Stomach (tissue), 9 donors: ENCODE data around the gene DMPK. TPM values are rescaled to one million over a fixed set of nuclear protein-coding genes. Genes with fewer than 3 reads are reported as not detected.
"Not testable (repeated sequence)": the region's sequence is repeated elsewhere in the genome, so short reads cannot be mapped to it uniquely, and the experiment has no call there.

Source experiments
- DNase-seq, 2 donors: peaks; one replicate each; pipeline versions ENCODE4 v3.0.0 to v3.0.0-alpha.2; 2013 to 2019
- H3K27ac ChIP-seq, 5 donors: fragments of 200-600 bp in 4 of 5; sonication (generic) in 4 of 5; one replicate each; pipeline ENCODE4 v1.5.1; 2013 to 2019; ENCODE audit warnings: mild to moderate bottlenecking in 1 of 5, moderate library complexity in 1 of 5
- H3K27me3 ChIP-seq, 3 donors: fragments of 200-600 bp; sonication (generic); one replicate each; pipeline ENCODE4 v1.5.1; 2017 to 2019; ENCODE audit warnings: mixed run types in 1 of 3
- H3K36me3 ChIP-seq, 4 donors: fragments of 200-600 bp; sonication (generic); 1 replicate in 3 of 4; 2 replicates in 1 of 4; pipeline ENCODE4 v1.5.1; 2016 to 2019
- H3K4me1 ChIP-seq, 4 donors: fragments of 200-600 bp; sonication (generic); one replicate each; pipeline ENCODE4 v1.5.1; 2016 to 2019
- H3K4me3 ChIP-seq, 4 donors: fragments of 200-600 bp; sonication (generic) in 3 of 4; one replicate each; pipeline ENCODE4 v1.5.1; 2016 to 2019; ENCODE audit warnings: mild to moderate bottlenecking in 1 of 4
- H3K9me3 ChIP-seq, 4 donors: fragments of 200-600 bp; sonication (generic); one replicate each; pipeline ENCODE4 v1.5.1; 2016 to 2019
- CTCF ChIP-seq, 7 experiments: fragments of 450-650 bp in 4 of 7; fragments of 200-600 bp in 3 of 7; sonication (generic) in 3 of 7; IDR thresholded peaks; one replicate each; pipeline ENCODE4 v1.5.1; 2016 to 2019; ENCODE audit warnings: antibody characterized with exemption in 7 of 7, control low read depth in 2 of 7, mild to moderate bottlenecking in 1 of 7
- EP300 ChIP-seq: sonication (generic); formaldehyde crosslinking; IDR thresholded peaks from one replicate; pipeline ENCODE4 v1.6.1; 2017; ENCODE audit warnings: antibody characterized with exemption
- POLR2A ChIP-seq, 4 donors: fragments of 450-650 bp; IDR thresholded peaks; one replicate each; pipeline ENCODE4 v1.6.1; 2016; ENCODE audit warnings: antibody characterized with exemption in 4 of 4, control low read depth in 2 of 4, mild to moderate bottlenecking in 1 of 4, moderate library complexity in 1 of 4
- POLR2AphosphoS5 ChIP-seq, 3 donors: sonication (generic); formaldehyde crosslinking; IDR thresholded peaks; one replicate each; pipeline ENCODE4 v1.6.1; 2016; ENCODE audit warnings: antibody characterized with exemption in 3 of 3
- WGBS, 5 donors: extraction: QIAGEN DNeasy Blood & Tissue Kit in 3 of 5; methylation state at CpG; one replicate each; pipeline versions ENCODE4 v1.1.5 to v1.1.7; 2013 to 2018; 5-methylcytosine and 5-hydroxymethylcytosine counted together
- intact Hi-C: fragments of 100-400 bp; cut with DNase I; formaldehyde crosslinking; loops from one replicate; pipeline ENCODE4 v1.15.1; 2023; ENCODE audit warnings: low total_unique reads
- polyA plus RNA-seq, 3 donors: library from polyadenylated mRNA; stranded (reverse); fragments of 200-250 nt; gene quantifications; one replicate each; pipeline ENCODE4 v1.2.3, GENCODE V29; 2013
- total RNA-seq, 5 donors: library from RNA; depleted of rRNA; stranded (reverse); fragments of >200 nt; gene quantifications; one replicate each; pipeline versions ENCODE4 v1.1.0 to v1.2.3, GENCODE V29; 2014 to 2016
- donor health status: healthy with polysubstance abuse.
- donor health status: Bipolar disorder and iron deficiency.
- donor health status: healthy.

The DMPK gene
- total and polyA plus RNA-seq, 8 donors, result 27.2 to 248 (median 71.9) TPM

GRCh38 chr19:45801603-45802175, 19.4 kb upstream of the DMPK start:
- TF ChIP-seq POLR2A (IDR thresholded peaks at IDR 0.05) (no peak), POLR2AphosphoS5 (IDR thresholded peaks at IDR 0.05) (no peak), EP300 (no peak), CTCF (IDR thresholded peaks at IDR 0.05) (no peak)
- intact Hi-C loops, result no loop called here
- 74 to 83% (median 79%) methylated on average over 7 of the region's 7 CpGs for WGBS, 5 donors

GRCh38 chr19:45800070-45800553, 17.8 kb upstream of the DMPK start:
- TF ChIP-seq EP300 (no peak), POLR2A (IDR thresholded peaks at IDR 0.05) (no peak), CTCF (IDR thresholded peaks at IDR 0.05) (no peak)
- H3K27me3 ChIP-seq, result peaks cover 0 to 38% (median 0%) of the 10 kb centered on the region in 3 donors
- H3K27ac ChIP-seq, result no peak overlapping the region
- intact Hi-C loops, result no loop called here
- no peaks in the 10 kb centered on the region for H3K36me3 ChIP-seq
- WGBS, 5 donors, result 81 to 88% (median 84%) methylated on average over 8 of the region's 8 CpGs
- H3K9me3 ChIP-seq, result no peaks in the 10 kb centered on the region
- H3K4me1 ChIP-seq, result peaks cover 0 to 15% (median 8%) of the 10 kb centered on the region in 4 donors
- no peak overlapping the region for H3K4me3 ChIP-seq
- DNase-seq, result no peak

More at GRCh38 chr19:45801603-45802175, 19.4 kb upstream of the DMPK start:
- no peaks in the 10 kb centered on the region for H3K9me3 ChIP-seq
- H3K4me3 ChIP-seq, result no peak overlapping the region
- peaks cover 0 to 15% (median 8%) of the 10 kb centered on the region in 4 donors for H3K4me1 ChIP-seq
- no peak for DNase-seq
- no peak overlapping the region for H3K27ac ChIP-seq
- peaks cover 0 to 31% (median 0%) of the 10 kb centered on the region in 3 donors for H3K27me3 ChIP-seq
- no peaks in the 10 kb centered on the region for H3K36me3 ChIP-seq

- DNase-seq, H3K36me3 ChIP-seq, intact Hi-C loops, H3K9me3 ChIP-seq, H3K27ac ChIP-seq, H3K4me3 ChIP-seq: not testable (repeated sequence)
- Histone ChIP-seq H3K4me1 (peaks cover 0 to 15% (median 8%) of the 10 kb centered on the region in 4 donors), H3K27me3 (peaks cover 0 to 42% (median 0%) of the 10 kb centered on the region in 3 donors)
- 63 to 83% (median 75%) methylated on average over 5 of the region's 5 CpGs for WGBS, 5 donors
These were observed 17.3 kb upstream of the DMPK start for GRCh38 chr19:45799541-45799940.

- peaks cover 0 to 15% (median 8%) of the 10 kb centered on the region in 4 donors for H3K4me1 ChIP-seq
- no peak overlapping the region for H3K4me3 ChIP-seq
- H3K27ac ChIP-seq, result no peak overlapping the region
- 5 to 9% (median 6%) methylated on average over 10 of the region's 10 CpGs for WGBS, 5 donors
- intact Hi-C loops, result no loop called here
- H3K36me3 ChIP-seq, result no peaks in the 10 kb centered on the region
- peak; percentile 63 to 87 for DNase-seq
- peaks cover 0 to 42% (median 0%) of the 10 kb centered on the region in 3 donors for H3K27me3 ChIP-seq
- no peaks in the 10 kb centered on the region for H3K9me3 ChIP-seq
- TF ChIP-seq POLR2AphosphoS5 (IDR thresholded peaks at IDR 0.05) (peak in 2 of 3 donors; percentile 31 to 56), POLR2A (IDR thresholded peaks at IDR 0.05) (no peak), CTCF (IDR thresholded peaks at IDR 0.05) (peak in 5 of 7 experiments; percentile 86 to 94 (median 93))
These were observed 16.8 kb upstream of the DMPK start for GRCh38 chr19:45798995-45799517.

GRCh38 chr19:45794627-45795026, 12.3 kb upstream of the DMPK start:
- no peak for DNase-seq
- WGBS, 5 donors, result 78 to 92% (median 82%) methylated on average over 2 of the region's 2 CpGs
- H3K4me1 ChIP-seq, result peaks cover 17 to 39% (median 33%) of the 10 kb centered on the region in 4 donors
- H3K27me3 ChIP-seq, result peaks cover 0 to 15% (median 0%) of the 10 kb centered on the region in 3 donors
- H3K4me3 ChIP-seq, result no peak overlapping the region
- peaks cover 10 to 14% (median 13%) of the 10 kb centered on the region in 4 donors for H3K36me3 ChIP-seq
- intact Hi-C loops, result no loop called here
- TF ChIP-seq CTCF (IDR thresholded peaks at IDR 0.05) (no peak), EP300 (no peak), POLR2A (IDR thresholded peaks at IDR 0.05) (no peak), POLR2AphosphoS5 (IDR thresholded peaks at IDR 0.05) (no peak)
- no peak overlapping the region for H3K27ac ChIP-seq
- no peaks in the 10 kb centered on the region for H3K9me3 ChIP-seq
